NB4 (cell line): Measurements from ENCODE around the gene PHF14.

Source experiments
- MYC ChIP-seq: IDR thresholded peaks from 2 replicates; pipeline ENCODE4 v1.6.1; 2011; ENCODE audit warnings: low read depth, low read length
- POLR2A ChIP-seq: IDR thresholded peaks from 2 replicates; pipeline ENCODE4 v1.6.1; 2011; ENCODE audit warnings: mild to moderate bottlenecking; ENCODE audit not compliant: insufficient read length; ENCODE audit errors: extremely low read depth
- TF ChIP-seq, protein P1 (sequence below): IDR thresholded peaks from one replicate; pipeline ENCODE4 v1.5.1; 2012; ENCODE audit warnings: low read depth, low read length
- TF ChIP-seq, protein P2 (sequence below): IDR thresholded peaks from 2 replicates; pipeline ENCODE4 v1.6.1; 2011; ENCODE audit warnings: low read depth, low read length

DNA sequence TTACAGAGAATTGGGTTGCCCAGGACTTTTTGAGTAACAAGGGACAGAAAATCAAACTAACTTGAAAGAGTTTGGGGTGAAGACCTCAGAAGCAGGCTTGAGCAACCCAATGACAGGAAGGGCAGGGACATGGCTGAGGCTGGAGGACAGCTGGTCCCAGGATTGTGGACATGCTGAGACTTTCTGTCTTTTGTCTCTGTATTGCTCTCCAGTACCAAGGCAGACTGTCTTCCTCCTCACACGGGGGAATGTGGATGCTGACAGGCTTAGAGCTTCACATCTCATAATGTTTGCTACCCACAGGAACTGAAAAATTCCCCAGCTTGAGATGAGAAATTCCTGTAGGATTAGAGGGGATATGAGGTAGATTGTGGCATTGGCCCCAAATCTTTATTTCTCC, 229.6 kb downstream of the PHF14 start:
- TF ChIP-seq POLR2A (no peak), MYC (no peak)
- TF ChIP-seq, protein P1, sequence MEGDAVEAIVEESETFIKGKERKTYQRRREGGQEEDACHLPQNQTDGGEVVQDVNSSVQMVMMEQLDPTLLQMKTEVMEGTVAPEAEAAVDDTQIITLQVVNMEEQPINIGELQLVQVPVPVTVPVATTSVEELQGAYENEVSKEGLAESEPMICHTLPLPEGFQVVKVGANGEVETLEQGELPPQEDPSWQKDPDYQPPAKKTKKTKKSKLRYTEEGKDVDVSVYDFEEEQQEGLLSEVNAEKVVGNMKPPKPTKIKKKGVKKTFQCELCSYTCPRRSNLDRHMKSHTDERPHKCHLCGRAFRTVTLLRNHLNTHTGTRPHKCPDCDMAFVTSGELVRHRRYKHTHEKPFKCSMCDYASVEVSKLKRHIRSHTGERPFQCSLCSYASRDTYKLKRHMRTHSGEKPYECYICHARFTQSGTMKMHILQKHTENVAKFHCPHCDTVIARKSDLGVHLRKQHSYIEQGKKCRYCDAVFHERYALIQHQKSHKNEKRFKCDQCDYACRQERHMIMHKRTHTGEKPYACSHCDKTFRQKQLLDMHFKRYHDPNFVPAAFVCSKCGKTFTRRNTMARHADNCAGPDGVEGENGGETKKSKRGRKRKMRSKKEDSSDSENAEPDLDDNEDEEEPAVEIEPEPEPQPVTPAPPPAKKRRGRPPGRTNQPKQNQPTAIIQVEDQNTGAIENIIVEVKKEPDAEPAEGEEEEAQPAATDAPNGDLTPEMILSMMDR, result no peak
- TF ChIP-seq, protein P2, sequence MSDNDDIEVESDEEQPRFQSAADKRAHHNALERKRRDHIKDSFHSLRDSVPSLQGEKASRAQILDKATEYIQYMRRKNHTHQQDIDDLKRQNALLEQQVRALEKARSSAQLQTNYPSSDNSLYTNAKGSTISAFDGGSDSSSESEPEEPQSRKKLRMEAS, result no peak
